ENCODE data around the gene OSBP2.

Gene OSBP2

DNA sequence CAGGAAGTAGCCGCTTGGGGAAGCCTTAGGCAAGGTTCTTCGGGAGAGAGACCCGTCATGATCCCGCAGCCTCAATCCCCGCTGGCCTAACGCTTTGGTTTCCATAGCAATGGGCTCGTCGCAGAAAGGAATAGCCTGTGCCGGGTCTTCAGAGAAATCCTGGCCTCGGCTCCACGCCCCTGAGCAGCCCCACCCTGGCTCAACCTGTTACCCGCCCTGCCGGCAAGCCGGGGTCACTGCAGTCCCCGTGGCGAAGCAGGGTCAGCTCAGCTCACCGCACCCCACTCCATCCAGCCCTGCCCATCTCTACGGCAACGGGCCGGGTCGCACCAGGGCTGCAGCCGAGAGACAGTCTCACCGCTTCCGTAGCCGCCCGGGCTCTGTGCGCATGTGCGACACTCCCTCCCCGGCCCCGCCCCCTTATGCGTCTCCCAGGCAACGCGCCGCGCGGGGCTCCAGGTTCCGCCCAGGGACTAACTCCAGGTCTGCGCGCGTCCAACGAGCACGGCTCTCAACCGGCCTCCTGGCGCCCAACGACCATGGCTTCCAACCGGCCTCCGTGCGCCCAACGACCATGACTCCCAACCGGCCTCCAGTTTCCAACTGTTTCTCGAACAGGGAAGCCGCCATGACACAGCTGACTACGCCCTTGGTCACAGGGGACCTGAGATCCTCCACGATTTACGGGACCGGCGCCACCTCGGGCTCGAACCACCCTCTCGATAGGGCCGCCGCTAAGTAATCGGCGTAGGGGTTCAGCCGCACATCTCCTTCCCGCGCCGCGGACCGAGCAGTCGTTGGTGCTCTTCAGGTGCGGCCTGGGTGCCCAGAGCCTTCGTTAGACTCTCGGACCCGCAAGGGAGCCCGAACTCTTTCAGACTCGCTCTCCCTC, 26.9 kb upstream of the OSBP2 start, which contains the start of gene DUSP18:
TSS of gene DUSP18 (minus strand) at position 382 of the 892 bp plus-strand sequence. CDS start 3,872 bp downstream, outside the sequence.
- Histone ChIP-seq H3K36me3 (ENCODE audit: low read depth) (no peaks in the 10 kb centered on the region), H3K4me1 (ENCODE audit: insufficient read depth, poor library complexity, severe bottlenecking) (no peaks in the 10 kb centered on the region), H3K27me3 (ENCODE audit: insufficient read depth, poor library complexity, severe bottlenecking) (no peaks in the 10 kb centered on the region), H3K9me3 (ENCODE audit: severe bottlenecking) (no peaks in the 10 kb centered on the region), H3K27ac (ENCODE audit: poor library complexity, severe bottlenecking) (no peak within 1 kb of the TSS), H3K4me3 (ENCODE audit: severe bottlenecking) (peak within 1 kb of the TSS; percentile 57)
- DNase-seq (ENCODE audit: low spot score) (peak; percentile 89), ATAC-seq (ENCODE audit: low read depth) (peak; percentile 88)
- TF ChIP-seq, protein P1, sequence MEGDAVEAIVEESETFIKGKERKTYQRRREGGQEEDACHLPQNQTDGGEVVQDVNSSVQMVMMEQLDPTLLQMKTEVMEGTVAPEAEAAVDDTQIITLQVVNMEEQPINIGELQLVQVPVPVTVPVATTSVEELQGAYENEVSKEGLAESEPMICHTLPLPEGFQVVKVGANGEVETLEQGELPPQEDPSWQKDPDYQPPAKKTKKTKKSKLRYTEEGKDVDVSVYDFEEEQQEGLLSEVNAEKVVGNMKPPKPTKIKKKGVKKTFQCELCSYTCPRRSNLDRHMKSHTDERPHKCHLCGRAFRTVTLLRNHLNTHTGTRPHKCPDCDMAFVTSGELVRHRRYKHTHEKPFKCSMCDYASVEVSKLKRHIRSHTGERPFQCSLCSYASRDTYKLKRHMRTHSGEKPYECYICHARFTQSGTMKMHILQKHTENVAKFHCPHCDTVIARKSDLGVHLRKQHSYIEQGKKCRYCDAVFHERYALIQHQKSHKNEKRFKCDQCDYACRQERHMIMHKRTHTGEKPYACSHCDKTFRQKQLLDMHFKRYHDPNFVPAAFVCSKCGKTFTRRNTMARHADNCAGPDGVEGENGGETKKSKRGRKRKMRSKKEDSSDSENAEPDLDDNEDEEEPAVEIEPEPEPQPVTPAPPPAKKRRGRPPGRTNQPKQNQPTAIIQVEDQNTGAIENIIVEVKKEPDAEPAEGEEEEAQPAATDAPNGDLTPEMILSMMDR (IDR thresholded peaks at IDR 0.05; ENCODE audit: poor library complexity, severe bottlenecking), result peak; percentile 11

DNA sequence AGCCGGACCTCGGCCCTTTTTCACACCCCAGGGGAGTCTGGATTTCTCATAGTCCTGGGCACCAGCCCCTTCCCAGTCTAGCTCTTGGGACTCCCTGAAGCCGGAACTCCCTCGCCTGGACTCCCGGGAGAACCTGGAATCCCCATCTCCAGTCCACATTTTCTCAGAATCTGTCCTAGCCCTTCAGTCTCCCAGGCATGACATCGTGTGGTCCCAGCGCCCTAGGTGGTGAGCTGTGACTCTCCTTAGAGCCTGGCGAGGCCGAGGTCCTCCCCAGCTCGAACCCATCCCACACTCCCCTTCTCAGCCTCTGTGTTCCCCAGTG, 26.3 kb upstream of the OSBP2 start:
- H3K4me3 ChIP-seq (ENCODE audit: severe bottlenecking), result peak overlapping the region; percentile 57
- H3K9me3 ChIP-seq (ENCODE audit: severe bottlenecking), result no peaks in the 10 kb centered on the region
- no peak overlapping the region for H3K27ac ChIP-seq (ENCODE audit: poor library complexity, severe bottlenecking)
- H3K27me3 ChIP-seq (ENCODE audit: insufficient read depth, poor library complexity, severe bottlenecking), result no peaks in the 10 kb centered on the region
- TF ChIP-seq, protein P1 (IDR thresholded peaks at IDR 0.05; ENCODE audit: poor library complexity, severe bottlenecking), result no peak
- H3K36me3 ChIP-seq (ENCODE audit: low read depth), result no peaks in the 10 kb centered on the region
- DNase-seq (ENCODE audit: low spot score) (no peak), ATAC-seq (ENCODE audit: low read depth) (no peak)
- no peaks in the 10 kb centered on the region for H3K4me1 ChIP-seq (ENCODE audit: insufficient read depth, poor library complexity, severe bottlenecking)

DNA sequence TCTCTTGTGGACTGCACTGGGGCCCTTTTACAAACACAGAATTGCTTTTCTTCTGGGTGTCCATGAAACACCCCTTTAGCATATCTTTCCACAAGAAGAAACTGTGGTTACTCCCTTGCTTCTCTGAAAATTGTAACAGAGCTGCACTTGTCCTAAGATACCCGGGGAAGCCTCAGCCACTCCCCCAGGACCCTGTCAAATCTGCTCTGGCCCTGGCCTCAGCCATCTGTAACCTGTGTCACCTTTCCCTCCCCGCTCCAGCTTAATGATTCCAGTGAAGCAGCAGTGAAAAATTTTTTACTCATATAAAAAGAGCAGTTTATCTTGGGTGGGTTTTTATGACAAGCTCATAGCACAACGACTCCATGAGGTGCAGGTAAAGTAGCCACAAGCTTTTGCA, 23.6 kb upstream of the OSBP2 start:
- H3K9me3 ChIP-seq (ENCODE audit: severe bottlenecking), result no peaks in the 10 kb centered on the region
- no peaks in the 10 kb centered on the region for H3K27me3 ChIP-seq (ENCODE audit: insufficient read depth, poor library complexity, severe bottlenecking)
- H3K4me3 ChIP-seq (ENCODE audit: severe bottlenecking), result no peak overlapping the region
- TF ChIP-seq, protein P1 (IDR thresholded peaks at IDR 0.05; ENCODE audit: poor library complexity, severe bottlenecking), result no peak
- ATAC-seq (ENCODE audit: low read depth) (no peak), DNase-seq (ENCODE audit: low spot score) (no peak)
- H3K27ac ChIP-seq (ENCODE audit: poor library complexity, severe bottlenecking), result no peak overlapping the region
- no peaks in the 10 kb centered on the region for H3K36me3 ChIP-seq (ENCODE audit: low read depth)
- no peaks in the 10 kb centered on the region for H3K4me1 ChIP-seq (ENCODE audit: insufficient read depth, poor library complexity, severe bottlenecking)

DNA sequence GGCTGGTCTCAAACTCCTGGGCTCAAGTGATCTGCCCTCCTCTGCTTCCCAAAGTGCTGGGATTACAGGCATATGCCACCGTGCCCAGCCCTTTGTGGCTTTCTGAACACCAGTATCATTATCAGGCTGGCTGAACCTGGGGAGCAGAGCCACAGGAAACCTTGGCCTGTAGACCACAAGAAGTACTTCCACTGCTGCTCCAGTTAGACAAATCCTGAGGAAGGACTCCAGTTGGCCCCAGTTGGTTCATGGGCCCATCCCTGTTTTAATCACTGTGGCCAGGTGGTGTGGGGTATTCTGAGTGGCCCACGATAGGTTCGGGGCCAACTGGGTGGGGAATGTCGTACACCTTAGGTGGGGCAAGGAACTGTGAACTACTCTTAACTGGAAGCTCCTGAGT, 21.5 kb upstream of the OSBP2 start:
- no peaks in the 10 kb centered on the region for H3K27me3 ChIP-seq (ENCODE audit: insufficient read depth, poor library complexity, severe bottlenecking)
- TF ChIP-seq, protein P1 (IDR thresholded peaks at IDR 0.05; ENCODE audit: poor library complexity, severe bottlenecking), result no peak
- H3K4me3 ChIP-seq (ENCODE audit: severe bottlenecking), result no peak overlapping the region
- no peak overlapping the region for H3K27ac ChIP-seq (ENCODE audit: poor library complexity, severe bottlenecking)
- H3K36me3 ChIP-seq (ENCODE audit: low read depth), result no peaks in the 10 kb centered on the region
- no peaks in the 10 kb centered on the region for H3K9me3 ChIP-seq (ENCODE audit: severe bottlenecking)
- ATAC-seq (ENCODE audit: low read depth), result no peak
- no peaks in the 10 kb centered on the region for H3K4me1 ChIP-seq (ENCODE audit: insufficient read depth, poor library complexity, severe bottlenecking)
- no peak for DNase-seq (ENCODE audit: low spot score)

DNA sequence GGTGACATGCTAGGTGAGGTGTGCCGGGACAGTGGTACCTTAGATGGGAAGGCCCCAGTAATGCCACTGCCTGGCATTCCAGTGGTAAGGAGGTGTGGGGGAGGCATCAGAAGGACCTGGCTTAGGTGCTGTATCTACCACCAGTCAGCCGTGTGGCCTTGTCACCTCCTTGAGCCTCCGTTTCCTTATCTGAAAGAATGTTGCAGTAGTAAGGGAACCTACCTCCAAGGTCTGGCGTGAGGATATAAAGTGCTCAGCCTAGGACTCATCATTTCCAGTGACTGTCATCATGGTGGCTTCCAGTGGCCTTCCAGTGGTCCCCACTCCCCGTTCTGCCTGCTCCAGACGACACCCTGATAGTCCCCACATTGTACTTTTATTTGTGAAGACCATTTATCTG, 20.2 kb upstream of the OSBP2 start:
- DNase-seq (ENCODE audit: low spot score) (no peak), ATAC-seq (ENCODE audit: low read depth) (no peak)
- H3K9me3 ChIP-seq (ENCODE audit: severe bottlenecking), result no peaks in the 10 kb centered on the region
- no peaks in the 10 kb centered on the region for H3K27me3 ChIP-seq (ENCODE audit: insufficient read depth, poor library complexity, severe bottlenecking)
- H3K4me1 ChIP-seq (ENCODE audit: insufficient read depth, poor library complexity, severe bottlenecking), result no peaks in the 10 kb centered on the region
- no peaks in the 10 kb centered on the region for H3K36me3 ChIP-seq (ENCODE audit: low read depth)
- H3K27ac ChIP-seq (ENCODE audit: poor library complexity, severe bottlenecking), result no peak overlapping the region
- H3K4me3 ChIP-seq (ENCODE audit: severe bottlenecking), result no peak overlapping the region
- TF ChIP-seq, protein P1 (IDR thresholded peaks at IDR 0.05; ENCODE audit: poor library complexity, severe bottlenecking), result no peak
